Small intestine (tissue), 7 donors: Measurements from ENCODE around the gene CNTN5. TPM values are rescaled to one million over a fixed set of nuclear protein-coding genes. Genes with fewer than 3 reads are reported as not detected.

Source experiments
- DNase-seq, 2 donors: peaks; one replicate each; pipeline versions ENCODE4 v3.0.0 to v3.0.0-alpha.2; 2013
- FAIRE-seq: peaks from 2 replicates; lab custom pipeline; 2012; peaks lifted over from hg19 to GRCh38; lab: Jason Lieb, UNC
- H3K27ac ChIP-seq, 3 donors: one replicate each; pipeline ENCODE4 v1.5.1; 2013; ENCODE audit warnings: low read length in 2 of 3, mild to moderate bottlenecking in 2 of 3, control low read depth in 1 of 3, inconsistent platforms in 1 of 3, low read depth in 1 of 3, moderate library complexity in 1 of 3
- H3K27me3 ChIP-seq, 3 donors: one replicate each; pipeline ENCODE4 v1.6.1; 2013; ENCODE audit warnings: low read length in 3 of 3, inconsistent platforms in 1 of 3; ENCODE audit not compliant: control insufficient read depth in 3 of 3, insufficient read depth in 3 of 3
- H3K36me3 ChIP-seq, 3 donors: one replicate each; pipeline ENCODE4 v1.6.1; 2013; ENCODE audit warnings: low read length in 3 of 3, inconsistent platforms in 1 of 3, low read depth in 1 of 3, mild to moderate bottlenecking in 1 of 3, moderate library complexity in 1 of 3; ENCODE audit not compliant: control insufficient read depth in 3 of 3, insufficient read depth in 2 of 3
- H3K4me1 ChIP-seq, 3 donors: one replicate each; pipeline ENCODE4 v1.6.1; 2013; ENCODE audit warnings: low read length in 2 of 3, inconsistent platforms in 1 of 3, low read depth in 1 of 3, mild to moderate bottlenecking in 1 of 3, moderate library complexity in 1 of 3; ENCODE audit not compliant: control insufficient read depth in 3 of 3, insufficient read depth in 2 of 3
- H3K4me3 ChIP-seq, 3 donors: one replicate each; pipeline ENCODE4 v1.5.1; 2013; ENCODE audit warnings: low read length in 3 of 3, control low read depth in 1 of 3, inconsistent platforms in 1 of 3, low read depth in 1 of 3, mild to moderate bottlenecking in 1 of 3, moderate library complexity in 1 of 3
- H3K9me3 ChIP-seq, 2 donors: one replicate each; pipeline ENCODE4 v1.6.1; 2013; ENCODE audit warnings: low read depth in 1 of 2, low read length in 1 of 2; ENCODE audit not compliant: control insufficient read depth in 2 of 2, insufficient read depth in 1 of 2
- WGBS, 3 donors: extraction: QIAGEN DNeasy Blood & Tissue Kit; methylation state at CpG; one replicate each; pipeline ENCODE4 v1.1.7; 2013; 5-methylcytosine and 5-hydroxymethylcytosine counted together
- polyA plus RNA-seq, 4 donors: library from polyadenylated mRNA; stranded (reverse) in 3 of 4; unstranded in 1 of 4; fragments of 200-250 nt in 3 of 4; fragments of 120-200 nt in 1 of 4; gene quantifications; one replicate each; pipeline versions ENCODE4 v1.2.1 to v1.2.3, GENCODE V29; 2013
- donor health status: healthy with polysubstance abuse.
- donor health status: control.
- donor health status: control.
- donor health status: Bipolar disorder and iron deficiency.
- donor health status: healthy.

Gene CNTN5
- polyA plus RNA-seq, 4 donors: 0.04 to 0.09 TPM; not detected in 2

DNA sequence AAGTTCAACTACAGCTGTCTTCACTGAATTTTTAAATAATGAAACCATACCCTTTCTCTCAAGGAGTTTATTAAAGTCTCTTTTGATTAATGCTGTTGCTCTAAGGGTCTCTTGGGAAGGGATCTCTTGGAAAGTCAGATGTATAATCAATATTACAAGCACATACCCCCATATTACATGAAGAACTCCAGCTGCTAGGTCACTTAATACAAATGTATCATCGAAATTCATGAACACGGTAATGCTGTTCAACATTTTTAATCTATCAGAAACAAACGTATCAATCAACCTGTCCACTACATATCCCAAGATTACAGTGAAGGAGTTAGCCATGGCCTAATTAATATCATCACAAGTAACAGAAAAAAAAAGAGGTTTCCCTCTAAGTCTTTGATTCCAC is 1283.1 kb downstream of the CNTN5 start:
- H3K27me3 ChIP-seq: no peaks in the 10 kb centered on the region
- DNase-seq (no peak), FAIRE-seq (no peak)
- H3K27ac ChIP-seq: no peak overlapping the region
- H3K4me3 ChIP-seq: no peak overlapping the region
- no peaks in the 10 kb centered on the region for H3K4me1 ChIP-seq
- H3K36me3 ChIP-seq: no peaks in the 10 kb centered on the region
- no peaks in the 10 kb centered on the region for H3K9me3 ChIP-seq
- WGBS, 3 donors: 62 to 81% (median 78%) methylated on average over 3 of the region's 3 CpGs

- 85 to 88% (median 86%) methylated on average over 2 of the region's 2 CpGs for WGBS, 3 donors
- DNase-seq: no peak
- Histone ChIP-seq H3K9me3 (no peaks in the 10 kb centered on the region), H3K27ac (no peak overlapping the region), H3K4me1 (no peaks in the 10 kb centered on the region), H3K4me3 (no peak overlapping the region), H3K36me3 (no peaks in the 10 kb centered on the region), H3K27me3 (no peaks in the 10 kb centered on the region)
- no peak for FAIRE-seq
These were observed 1287.5 kb downstream of the CNTN5 start for GRCh38 chr11:100308202-100308601.

DNA sequence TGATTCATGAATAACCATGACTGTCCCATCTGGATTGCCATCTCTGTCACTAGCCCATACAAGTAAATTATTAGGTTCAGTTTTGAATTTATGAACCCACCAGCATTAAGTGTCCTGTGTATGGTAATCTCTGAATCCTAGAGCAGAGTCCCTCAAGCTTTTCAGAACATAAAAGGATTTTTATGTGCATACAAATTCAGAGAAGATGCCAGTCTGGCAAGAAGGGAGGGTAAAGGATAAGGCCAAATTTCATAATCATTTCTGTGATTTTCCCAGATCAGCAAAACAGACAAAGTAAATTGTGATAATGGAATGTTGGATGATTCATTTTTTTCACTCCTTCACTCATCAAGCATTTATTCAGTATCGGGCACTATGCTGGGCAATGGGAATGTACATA is 1295.2 kb downstream of the CNTN5 start:
- DNase-seq (no peak), FAIRE-seq (no peak)
- Histone ChIP-seq H3K4me1 (no peaks in the 10 kb centered on the region), H3K27ac (no peak overlapping the region), H3K4me3 (no peak overlapping the region), H3K27me3 (no peaks in the 10 kb centered on the region), H3K36me3 (no peaks in the 10 kb centered on the region), H3K9me3 (no peaks in the 10 kb centered on the region)
- 95 to 100% (median 100%) methylated on average over 1 of the region's 1 CpG for WGBS, 3 donors

DNA sequence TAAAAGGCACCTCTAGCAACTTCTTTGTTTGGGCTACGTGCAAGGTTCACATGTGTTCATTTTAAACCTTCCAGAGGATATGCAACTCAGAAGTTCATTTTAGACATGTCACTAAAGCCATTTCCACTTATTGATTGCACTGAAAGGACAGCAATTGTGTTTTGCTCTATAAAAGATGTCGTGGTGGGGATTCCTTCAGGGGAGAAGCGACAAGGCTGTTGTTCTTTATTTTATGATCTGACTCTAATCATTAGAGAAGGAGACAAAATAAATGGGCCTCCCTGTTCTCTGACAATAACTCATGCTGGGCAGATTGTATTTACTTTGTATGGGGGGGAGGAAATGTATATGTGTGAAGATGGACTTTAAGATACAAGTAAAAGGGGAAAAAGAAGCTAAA is 1296.2 kb downstream of the CNTN5 start:
- H3K27ac ChIP-seq: no peak overlapping the region
- H3K27me3 ChIP-seq: no peaks in the 10 kb centered on the region
- no peaks in the 10 kb centered on the region for H3K36me3 ChIP-seq
- no peaks in the 10 kb centered on the region for H3K4me1 ChIP-seq
- H3K9me3 ChIP-seq: no peaks in the 10 kb centered on the region
- 41 to 51% (median 44%) methylated on average over 3 of the region's 3 CpGs for WGBS, 3 donors
- FAIRE-seq (no peak), DNase-seq (no peak)
- H3K4me3 ChIP-seq: no peak overlapping the region

- Histone ChIP-seq H3K36me3 (no peaks in the 10 kb centered on the region), H3K4me3 (no peak overlapping the region), H3K27ac (no peak overlapping the region), H3K9me3 (no peaks in the 10 kb centered on the region), H3K4me1 (no peaks in the 10 kb centered on the region), H3K27me3 (no peaks in the 10 kb centered on the region)
- DNase-seq: no peak
- WGBS, 3 donors: 53 to 71% (median 66%) methylated on average over 3 of the region's 3 CpGs
- FAIRE-seq: no peak
These were observed 1298.9 kb downstream of the CNTN5 start for GRCh38 chr11:100319691-100320090.

DNA sequence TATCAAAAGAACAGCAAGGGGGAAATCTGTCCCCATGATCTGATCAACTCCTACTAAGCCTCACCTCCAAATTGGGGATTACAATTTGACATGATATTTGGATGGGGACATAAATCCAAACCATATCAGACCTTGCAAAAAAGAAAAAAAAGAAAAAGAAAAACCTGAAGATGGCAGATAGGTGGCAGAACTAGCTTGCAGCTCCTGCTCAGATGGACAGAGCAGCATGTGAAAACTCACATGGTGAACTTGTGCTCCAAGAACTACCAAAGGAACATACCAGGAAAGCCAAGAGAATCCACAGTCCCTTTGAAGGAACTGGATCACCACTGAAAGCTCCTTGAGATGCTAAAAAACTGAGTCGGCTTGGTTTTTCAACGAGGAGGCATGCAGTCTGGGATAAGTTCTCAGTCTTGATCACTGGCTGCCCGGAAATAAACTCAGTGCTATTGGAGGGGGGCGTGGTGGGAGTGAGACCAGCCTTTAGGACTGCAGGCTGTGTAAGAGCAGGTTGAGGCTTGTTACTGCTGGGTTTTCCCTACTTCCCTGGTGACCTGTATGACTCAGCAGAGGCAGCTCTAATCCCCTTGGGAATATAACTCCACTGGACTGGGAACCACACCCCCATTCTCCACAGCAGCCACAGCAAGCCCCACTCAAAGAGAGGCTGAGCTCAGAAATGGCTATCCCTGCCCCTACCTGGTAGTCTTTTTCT is 1308.0 kb downstream of the CNTN5 start:
- H3K36me3 ChIP-seq: no peaks in the 10 kb centered on the region
- H3K27me3 ChIP-seq: no peaks in the 10 kb centered on the region
- no peak overlapping the region for H3K27ac ChIP-seq
- 70 to 82% (median 76%) methylated on average over 4 of the region's 4 CpGs for WGBS, 3 donors
- H3K4me3 ChIP-seq: no peak overlapping the region
- H3K4me1 ChIP-seq: no peaks in the 10 kb centered on the region
- H3K9me3 ChIP-seq: no peaks in the 10 kb centered on the region
- DNase-seq (no peak), FAIRE-seq (no peak)

DNA sequence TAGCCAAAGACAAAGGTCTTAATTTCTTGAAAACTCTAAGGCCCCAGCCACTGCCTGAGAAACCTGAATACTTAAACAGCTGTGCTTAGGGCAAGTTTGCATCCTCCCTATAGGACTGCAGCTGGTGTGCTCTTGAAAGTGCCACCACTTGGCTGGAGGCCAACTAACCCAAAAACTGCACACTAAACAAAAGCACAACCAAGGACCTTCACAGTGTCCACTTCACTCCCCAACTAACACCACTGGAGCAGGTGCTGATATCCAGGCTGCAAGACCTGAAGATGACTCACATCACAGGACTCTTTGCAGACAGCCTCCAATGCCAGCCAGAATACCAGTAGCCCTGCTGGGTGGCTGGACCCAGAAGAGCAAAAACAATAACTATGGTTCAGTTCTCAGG is 1308.6 kb downstream of the CNTN5 start:
- H3K27me3 ChIP-seq: no peaks in the 10 kb centered on the region
- FAIRE-seq (no peak), DNase-seq (no peak)
- no peak overlapping the region for H3K4me3 ChIP-seq
- no peaks in the 10 kb centered on the region for H3K36me3 ChIP-seq
- no peaks in the 10 kb centered on the region for H3K9me3 ChIP-seq
- H3K27ac ChIP-seq: no peak overlapping the region
- H3K4me1 ChIP-seq: no peaks in the 10 kb centered on the region

DNA sequence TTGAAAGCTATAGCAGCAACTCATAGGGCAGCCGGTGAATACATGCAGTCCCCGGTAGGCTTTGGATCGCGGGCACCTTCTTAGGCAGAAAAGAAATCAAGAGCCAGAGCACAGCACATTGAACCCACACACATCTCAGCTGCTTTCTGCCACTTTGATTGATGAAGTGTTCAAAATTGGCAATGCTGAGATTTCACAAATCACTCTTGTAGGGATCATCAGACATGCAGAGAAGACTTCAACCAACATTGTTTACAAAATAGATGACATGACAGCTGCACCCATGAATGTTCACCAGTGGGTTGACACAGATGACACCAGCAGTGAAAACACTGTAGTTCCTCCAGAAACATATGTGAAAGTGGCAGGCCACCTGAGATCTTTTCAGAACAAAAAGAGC is 1316.1 kb downstream of the CNTN5 start:
- Histone ChIP-seq H3K27ac (no peak overlapping the region), H3K4me3 (no peak overlapping the region), H3K4me1 (no peaks in the 10 kb centered on the region), H3K9me3 (no peaks in the 10 kb centered on the region), H3K27me3 (no peaks in the 10 kb centered on the region), H3K36me3 (no peaks in the 10 kb centered on the region)
- WGBS, 3 donors: 76 to 91% (median 85%) methylated on average over 4 of the region's 4 CpGs
- DNase-seq (no peak), FAIRE-seq (no peak)
